K562 (cell line): ENCODE results near the gene CREG1. TPM values are rescaled to one million over a fixed set of nuclear protein-coding genes. Genes with fewer than 3 reads are reported as not detected.

ENCODE experiments used
- ATAC-seq: fragments of 200-7000 bp; cut with Tn5 transposase; 3 replicates; pipeline ENCODE4 v1.9.1; 2020; ENCODE audit warnings: moderate library complexity
- BruUV-seq: library from RNA; stranded (reverse); fragments of 400-500 nt; replicated peaks from 2 replicates; lab custom pipeline; 2021; lab: Mats Ljungman, UMichigan
- CTCF ChIA-PET: fragments of 300-600 bp; formaldehyde crosslinking; extraction: SDS; loops from one replicate; lab custom pipeline; 2021; ENCODE audit warnings: low intra/inter-chr PET ratio; lab: Yijun Ruan, JAX
- POLR2A ChIA-PET: fragments of 300-600, 350-650 bp; sonication (Branson Sonifier 250); formaldehyde crosslinking; extraction: SDS; loops from one replicate; lab custom pipeline; 2021; ENCODE audit warnings: antibody characterized with exemption, inconsistent platforms; lab: Yijun Ruan, JAX
- DNase-seq, 4 experiments: peaks; one replicate each; pipeline versions ENCODE4 v3.0.0 to v3.0.0-alpha.2; 2011 to 2018; ENCODE audit warnings: low spot score in 3 of 4, mixed read lengths in 3 of 4; ENCODE audit errors: extremely low read depth in 1 of 4
- FAIRE-seq: peaks from 2 replicates; lab custom pipeline; 2011; peaks lifted over from hg19 to GRCh38; lab: Jason Lieb, UNC
- H2AFZ ChIP-seq: 2 replicates; pipeline ENCODE4 v1.6.0; 2011; ENCODE audit warnings: low read depth, low read length, control low read depth, inconsistent platforms
- H3K27ac ChIP-seq: fragments of 200-600 bp; 3 replicates; pipeline ENCODE4 v1.8.0; 2011; ENCODE audit warnings: low read depth, mild to moderate bottlenecking, control low read depth, inconsistent platforms, low read length, moderate library complexity, mixed read lengths; ENCODE audit errors: extremely low read depth
- H3K27me3 ChIP-seq, 2 experiments: fragments of 300-600 bp in 1 of 2; 2 replicates in 1 of 2; 3 replicates in 1 of 2; pipeline versions ENCODE4 v1.6.0 to v1.8.0; 2011; ENCODE audit warnings: inconsistent platforms in 2 of 2, low read length in 2 of 2, mild to moderate bottlenecking in 1 of 2, mixed read lengths in 1 of 2, moderate library complexity in 1 of 2; ENCODE audit not compliant: control insufficient read depth in 2 of 2, insufficient read depth in 2 of 2
- H3K36me3 ChIP-seq: fragments of 300-600 bp; 3 replicates; pipeline ENCODE4 v1.8.0; 2011; ENCODE audit warnings: mild to moderate bottlenecking, low read length, inconsistent platforms; ENCODE audit not compliant: control insufficient read depth, insufficient read depth
- H3K4me1 ChIP-seq, 2 experiments: fragments of 200-600 bp in 1 of 2; replicated peaks in 1 of 2; 2 replicates in 1 of 2; 3 replicates in 1 of 2; pipeline versions ENCODE4 v1.5.1 to v1.8.0; 2011; ENCODE audit warnings: inconsistent platforms in 2 of 2, low read length in 2 of 2, mild to moderate bottlenecking in 1 of 2, mixed read lengths in 1 of 2, moderate library complexity in 1 of 2; ENCODE audit not compliant: control insufficient read depth in 2 of 2, insufficient read depth in 2 of 2
- H3K4me2 ChIP-seq: 2 replicates; pipeline ENCODE4 v1.6.1; 2011; ENCODE audit warnings: low read length, control low read depth, inconsistent platforms, mixed read lengths; ENCODE audit not compliant: insufficient read depth
- H3K4me3 ChIP-seq: fragments of 200-600 bp; sonication (generic), shearing (Covaris generic); 2 replicates; pipeline ENCODE4 v1.5.1; 2016; ENCODE audit warnings: control low read depth, inconsistent platforms
- H3K79me2 ChIP-seq: fragments of 200-600 bp; 3 replicates; pipeline ENCODE4 v1.8.0; 2011; ENCODE audit warnings: low read length, inconsistent platforms; ENCODE audit not compliant: control insufficient read depth, insufficient read depth
- H3K9ac ChIP-seq, 2 experiments: 2 replicates each; pipeline versions ENCODE4 v1.6.0 to v1.6.1; 2011; ENCODE audit warnings: low read depth in 2 of 2, low read length in 2 of 2, control low read depth in 1 of 2, inconsistent platforms in 1 of 2, mild to moderate bottlenecking in 1 of 2, mixed read lengths in 1 of 2; ENCODE audit not compliant: insufficient read depth in 1 of 2
- H3K9me1 ChIP-seq: one replicate; pipeline ENCODE4 v1.6.0; 2011; ENCODE audit warnings: inconsistent platforms, mild to moderate bottlenecking, low read length, moderate library complexity; ENCODE audit not compliant: control insufficient read depth, insufficient read depth
- H3K9me3 ChIP-seq: replicated peaks from 2 replicates; pipeline ENCODE4 v1.5.1; 2011; ENCODE audit warnings: low read depth, low read length, inconsistent platforms; ENCODE audit not compliant: control insufficient read depth, insufficient read depth
- H4K20me1 ChIP-seq: replicated peaks from 2 replicates; pipeline ENCODE4 v1.6.1; 2011; ENCODE audit warnings: low read length, inconsistent platforms, mixed read lengths; ENCODE audit not compliant: control insufficient read depth, insufficient read depth
- CBX8 ChIP-seq: fragments of 200-600 bp; sonication (generic); IDR thresholded peaks from 2 replicates; pipeline ENCODE4 v1.6.1; 2012; ENCODE audit warnings: borderline replicate concordance, mixed run types, low read depth, mild to moderate bottlenecking, moderate library complexity, mixed read lengths, low read length, control low read depth, inconsistent platforms; ENCODE audit not compliant: poor library complexity, severe bottlenecking; ENCODE audit errors: extremely low read depth
- CHD4 ChIP-seq: fragments of 200-600 bp; sonication (generic); IDR thresholded peaks from 3 replicates; pipeline ENCODE4 v1.6.1; 2012; ENCODE audit warnings: low read depth, mild to moderate bottlenecking, mixed read lengths, low read length, inconsistent platforms; ENCODE audit not compliant: insufficient read depth, insufficient replicate concordance, poor library complexity, severe bottlenecking
- FOXM1 ChIP-seq, 2 experiments: fragments of 450-650 bp in 1 of 2; sonication (generic) in 1 of 2; formaldehyde crosslinking in 1 of 2; IDR thresholded peaks; 2 replicates each; pipeline versions ENCODE4 v1.6.1 to v1.9.0; 2017 to 2022; ENCODE audit warnings: low read depth in 2 of 2, mild to moderate bottlenecking in 2 of 2, missing genetic modification reagents in 1 of 2, moderate library complexity in 1 of 2
- MAFG ChIP-seq: fragments of 450-650 bp; conservative IDR thresholded peaks from 2 replicates; pipeline ENCODE4 v1.6.1; 2016; ENCODE audit warnings: missing genetic modification characterization, missing compliant biosample characterization
- SMAD1 ChIP-seq: fragments of 150-350 bp; IDR thresholded peaks from 2 replicates; pipeline ENCODE4 v1.6.1; 2014; ENCODE audit warnings: low read length, low read depth; ENCODE audit not compliant: partially characterized antibody
- SMARCA4 ChIP-seq: fragments of 450-650 bp; IDR thresholded peaks from 2 replicates; pipeline ENCODE4 v1.6.1; 2016
- ZNF143 ChIP-seq: sonication (generic); formaldehyde crosslinking; IDR thresholded peaks from 2 replicates; pipeline ENCODE4 v1.9.0; 2022; ENCODE audit warnings: mild to moderate bottlenecking, missing genetic modification reagents
- WGBS: fragments of 100-300 bp; shearing (Covaris generic); methylation state at CpG from one replicate; pipeline ENCODE4 v1.1.6; 2016; ENCODE audit warnings: low coverage, mixed read lengths; ENCODE audit not compliant: insufficient coverage; ENCODE audit errors: missing lambda C conversion rate; 5-methylcytosine and 5-hydroxymethylcytosine counted together
- in situ Hi-C: fragments of 300-500 bp; cut with MboI; formaldehyde crosslinking; loops from 4 replicates; pipeline ENCODE4 v1.15.0; 2018; ENCODE audit warnings: inconsistent platforms, mixed read lengths
- intact Hi-C: fragments of 100-400 bp; cut with micrococcal nuclease; formaldehyde crosslinking; loops from 2 replicates; pipeline ENCODE4 v1.14.2; 2022
- polyA plus RNA-seq, 8 experiments: library from polyadenylated mRNA; depleted of rRNA in 4 of 8; stranded (reverse) in 5 of 8; unstranded in 3 of 8; fragments of >200 nt; fragmentation: Nextera tagmentation in 2 of 8; fragmentation: Illumina TruSeq in 1 of 8; extraction: Ambion mirVana in 2 of 8; extraction: Trizol in 1 of 8; gene quantifications; 2 replicates each; pipeline versions ENCODE4 v1.2.1 to v1.2.3, GENCODE V29; 2011 to 2014; ENCODE audit warnings: inconsistent platforms in 1 of 8, missing spikeins in 1 of 8
- total RNA-seq, 7 experiments: library from RNA; depleted of rRNA in 6 of 7; stranded (reverse); fragments of >200 nt in 6 of 7; fragmentation: Illumina TruSeq in 2 of 7; extraction: Trizol in 2 of 7; gene quantifications; 2 replicates each; pipeline versions ENCODE4 v1.2.1 to v1.2.3, GENCODE V29; 2011 to 2021; ENCODE audit warnings: low replicate concordance in 1 of 7
- TF ChIP-seq, protein P1 (sequence below): fragments of 450-650 bp; IDR thresholded peaks from 2 replicates; pipeline ENCODE4 v1.6.1; 2017; ENCODE audit warnings: mild to moderate bottlenecking, moderate library complexity
- TF ChIP-seq, protein P2 (sequence below): fragments of 200-800 bp; sonication (Bioruptor generic); IDR thresholded peaks from 2 replicates; pipeline ENCODE4 v1.6.1; 2017; ENCODE audit warnings: missing genetic modification characterization, missing compliant biosample characterization
- TF ChIP-seq, protein P3 (sequence below): IDR thresholded peaks from 2 replicates; pipeline ENCODE4 v1.6.1; 2011; ENCODE audit not compliant: insufficient read length; ENCODE audit errors: extremely low read depth
- TF ChIP-seq, protein P4 (sequence below), 2 experiments: fragments of 450-650 bp; conservative IDR thresholded peaks; 2 replicates each; pipeline ENCODE4 v1.6.1; 2017; ENCODE audit warnings: mild to moderate bottlenecking in 2 of 2, moderate library complexity in 2 of 2
- TF ChIP-seq, protein P5 (sequence below): fragments of 450-650 bp; IDR thresholded peaks from 2 replicates; pipeline ENCODE4 v1.6.1; 2016

Gene CREG1
- total and polyA plus RNA-seq, 9 of the 15 experiments (the other 6 are each of a cell fraction or from before 2014, with no cell fraction given) = 45.7 to 272 (median 161) TPM

- H3K4me1 ChIP-seq = peaks cover 23 to 39% of the 10 kb centered on the region in 2 experiments
- TSS peak; percentile 92 for BruUV-seq
- H3K4me2 ChIP-seq = peak overlapping the region; percentile 86
- no peak for FAIRE-seq
- 2% methylated on average over 15 of the region's 15 CpGs for WGBS
- peak overlapping the region; percentile 70 for H3K27ac ChIP-seq
- no peaks in the 10 kb centered on the region for H3K27me3 ChIP-seq
- intact Hi-C loops = loop anchor here (5.0 kb wide), 2 partner anchors 313 to 383 kb away; partner anchors contain the start of genes DCAF6 and MPC2
- CTCF ChIA-PET = interaction anchor here (0.6 kb wide), 1 partner anchor 143 kb away, joined by 3 read pairs; no protein-coding TSS in a partner anchor
- peak in 2 of 4 experiments; percentile 27 to 55 for DNase-seq
- H3K4me3 ChIP-seq = peak overlapping the region; percentile 73
- peaks cover 18% of the 10 kb centered on the region; the same call in 2 of the 3 replicates for H3K36me3 ChIP-seq
- H3K79me2 ChIP-seq = peaks cover 42% of the 10 kb centered on the region
- H2AFZ ChIP-seq = peak overlapping the region; percentile 96
- peak overlapping the region; percentile 59 to 93; a peak in 3 of 4 replicates for H3K9ac ChIP-seq
- ATAC-seq = no peak
- in situ Hi-C loops = no loop called here
- no peaks in the 10 kb centered on the region for H3K9me1 ChIP-seq
- peaks cover 5% of the 10 kb centered on the region; the same call in 1 of the 2 replicates for H4K20me1 ChIP-seq
- no peaks in the 10 kb centered on the region for H3K9me3 ChIP-seq
- POLR2A ChIA-PET = interaction anchor here (0.6 to 6.5 kb wide), 22 partner anchors 10 to 547 kb away, joined by 3 to 71 read pairs (median 4); no protein-coding TSS in a partner anchor
- TF ChIP-seq CHD4 (no peak), CBX8 (no peak), SMAD1 (no peak), ZNF143 (no peak), FOXM1 (IDR thresholded peaks at IDR 0.05; ENCODE audit: low read depth) (peak; percentile 34; the same call in 1 of the 2 replicates), FOXM1 (CRISPR knock-in tag; IDR thresholded peaks at IDR 0.05; ENCODE audit: low read depth) (0 out of 2 replicates have a peak, but pooled peaks have one; percentile 10), MAFG (tag) (peak; percentile 18; the same call in 1 of the 2 replicates), SMARCA4 (peak; percentile 73)
- TF ChIP-seq, protein P1, sequence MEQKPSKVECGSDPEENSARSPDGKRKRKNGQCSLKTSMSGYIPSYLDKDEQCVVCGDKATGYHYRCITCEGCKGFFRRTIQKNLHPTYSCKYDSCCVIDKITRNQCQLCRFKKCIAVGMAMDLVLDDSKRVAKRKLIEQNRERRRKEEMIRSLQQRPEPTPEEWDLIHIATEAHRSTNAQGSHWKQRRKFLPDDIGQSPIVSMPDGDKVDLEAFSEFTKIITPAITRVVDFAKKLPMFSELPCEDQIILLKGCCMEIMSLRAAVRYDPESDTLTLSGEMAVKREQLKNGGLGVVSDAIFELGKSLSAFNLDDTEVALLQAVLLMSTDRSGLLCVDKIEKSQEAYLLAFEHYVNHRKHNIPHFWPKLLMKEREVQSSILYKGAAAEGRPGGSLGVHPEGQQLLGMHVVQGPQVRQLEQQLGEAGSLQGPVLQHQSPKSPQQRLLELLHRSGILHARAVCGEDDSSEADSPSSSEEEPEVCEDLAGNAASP = no peak
- TF ChIP-seq, protein P2, sequence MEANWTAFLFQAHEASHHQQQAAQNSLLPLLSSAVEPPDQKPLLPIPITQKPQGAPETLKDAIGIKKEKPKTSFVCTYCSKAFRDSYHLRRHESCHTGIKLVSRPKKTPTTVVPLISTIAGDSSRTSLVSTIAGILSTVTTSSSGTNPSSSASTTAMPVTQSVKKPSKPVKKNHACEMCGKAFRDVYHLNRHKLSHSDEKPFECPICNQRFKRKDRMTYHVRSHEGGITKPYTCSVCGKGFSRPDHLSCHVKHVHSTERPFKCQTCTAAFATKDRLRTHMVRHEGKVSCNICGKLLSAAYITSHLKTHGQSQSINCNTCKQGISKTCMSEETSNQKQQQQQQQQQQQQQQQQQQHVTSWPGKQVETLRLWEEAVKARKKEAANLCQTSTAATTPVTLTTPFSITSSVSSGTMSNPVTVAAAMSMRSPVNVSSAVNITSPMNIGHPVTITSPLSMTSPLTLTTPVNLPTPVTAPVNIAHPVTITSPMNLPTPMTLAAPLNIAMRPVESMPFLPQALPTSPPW (CRISPR knock-in tag) = peak; percentile 37
- TF ChIP-seq, protein P3, sequence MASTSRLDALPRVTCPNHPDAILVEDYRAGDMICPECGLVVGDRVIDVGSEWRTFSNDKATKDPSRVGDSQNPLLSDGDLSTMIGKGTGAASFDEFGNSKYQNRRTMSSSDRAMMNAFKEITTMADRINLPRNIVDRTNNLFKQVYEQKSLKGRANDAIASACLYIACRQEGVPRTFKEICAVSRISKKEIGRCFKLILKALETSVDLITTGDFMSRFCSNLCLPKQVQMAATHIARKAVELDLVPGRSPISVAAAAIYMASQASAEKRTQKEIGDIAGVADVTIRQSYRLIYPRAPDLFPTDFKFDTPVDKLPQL = peak; percentile 92
- TF ChIP-seq, protein P4, sequence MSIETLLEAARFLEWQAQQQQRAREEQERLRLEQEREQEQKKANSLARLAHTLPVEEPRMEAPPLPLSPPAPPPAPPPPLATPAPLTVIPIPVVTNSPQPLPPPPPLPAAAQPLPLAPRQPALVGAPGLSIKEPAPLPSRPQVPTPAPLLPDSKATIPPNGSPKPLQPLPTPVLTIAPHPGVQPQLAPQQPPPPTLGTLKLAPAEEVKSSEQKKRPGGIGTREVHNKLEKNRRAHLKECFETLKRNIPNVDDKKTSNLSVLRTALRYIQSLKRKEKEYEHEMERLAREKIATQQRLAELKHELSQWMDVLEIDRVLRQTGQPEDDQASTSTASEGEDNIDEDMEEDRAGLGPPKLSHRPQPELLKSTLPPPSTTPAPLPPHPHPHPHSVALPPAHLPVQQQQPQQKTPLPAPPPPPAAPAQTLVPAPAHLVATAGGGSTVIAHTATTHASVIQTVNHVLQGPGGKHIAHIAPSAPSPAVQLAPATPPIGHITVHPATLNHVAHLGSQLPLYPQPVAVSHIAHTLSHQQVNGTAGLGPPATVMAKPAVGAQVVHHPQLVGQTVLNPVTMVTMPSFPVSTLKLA (conservative IDR thresholded peaks at IDR 0.05) = peak in 1 of 2 experiments; percentile 38; a peak in 1 of 4 replicates
- TF ChIP-seq, protein P5, sequence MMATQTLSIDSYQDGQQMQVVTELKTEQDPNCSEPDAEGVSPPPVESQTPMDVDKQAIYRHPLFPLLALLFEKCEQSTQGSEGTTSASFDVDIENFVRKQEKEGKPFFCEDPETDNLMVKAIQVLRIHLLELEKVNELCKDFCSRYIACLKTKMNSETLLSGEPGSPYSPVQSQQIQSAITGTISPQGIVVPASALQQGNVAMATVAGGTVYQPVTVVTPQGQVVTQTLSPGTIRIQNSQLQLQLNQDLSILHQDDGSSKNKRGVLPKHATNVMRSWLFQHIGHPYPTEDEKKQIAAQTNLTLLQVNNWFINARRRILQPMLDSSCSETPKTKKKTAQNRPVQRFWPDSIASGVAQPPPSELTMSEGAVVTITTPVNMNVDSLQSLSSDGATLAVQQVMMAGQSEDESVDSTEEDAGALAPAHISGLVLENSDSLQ = peak; percentile 25; the same call in 1 of the 2 replicates
These were observed 642 bp upstream of the CREG1 start for GRCh38 chr1:167554028-167554779.
